Measurements from ENCODE around the gene TPSG1. TPM values are rescaled to one million over a fixed set of nuclear protein-coding genes. Genes with fewer than 3 reads are reported as not detected.

Gene TPSG1
- total and polyA plus RNA-seq, 2 experiments from 2014 or later: 0.81 TPM; not detected in 1

GRCh38 chr16:1177053-1177452 lies 48.0 kb downstream of the TPSG1 start:
- ATAC-seq (no peak), DNase-seq (ENCODE audit: low spot score) (no peak)
- no peak overlapping the region for H3K4me2 ChIP-seq
- Mint-ChIP-seq H3K4me3 (no peak overlapping the region), H3K36me3 (ENCODE audit: low read depth) (no peaks in the 10 kb centered on the region), H3K9me3 (no peaks in the 10 kb centered on the region), H3K27ac (no peak overlapping the region), H3K4me1 (no peaks in the 10 kb centered on the region), H3K27me3 (ENCODE audit: insufficient read depth, low read depth, poor library complexity) (peaks cover 2% of the 10 kb centered on the region)
- no peaks in the 10 kb centered on the region for H3K36me3 ChIP-seq (ENCODE audit: insufficient read depth)
- H3K4me1 ChIP-seq (ENCODE audit: insufficient read depth): no peaks in the 10 kb centered on the region
- TF ChIP-seq NANOG (IDR thresholded peaks at IDR 0.05; ENCODE audit: borderline replicate concordance) (no peak), JUNB (IDR thresholded peaks at IDR 0.05; ENCODE audit: unreplicated experiment) (no peak), ZNF331 (CRISPR knock-in tag; IDR thresholded peaks at IDR 0.05; ENCODE audit: low read depth) (no peak), CTCF (conservative IDR thresholded peaks at IDR 0.05; ENCODE audit: low read depth in 2 of 2) (no peak), STAT1 (IDR thresholded peaks at IDR 0.05; ENCODE audit: unreplicated experiment) (no peak), EZH2 (IDR thresholded peaks at IDR 0.05; ENCODE audit: low read depth, unreplicated experiment) (no peak), ZNF114 (CRISPR knock-in tag; IDR thresholded peaks at IDR 0.05) (no peak), EZH2phosphoT487 (IDR thresholded peaks at IDR 0.05; ENCODE audit: unreplicated experiment) (no peak), REST (IDR thresholded peaks at IDR 0.05; ENCODE audit: unreplicated experiment) (no peak), POLR2AphosphoS5 (IDR thresholded peaks at IDR 0.05; ENCODE audit: low read depth) (no peak), ZNF462 (CRISPR knock-in tag; IDR thresholded peaks at IDR 0.05) (no peak), ETS1 (IDR thresholded peaks at IDR 0.05) (no peak), CREB1 (CRISPR knock-in tag; IDR thresholded peaks at IDR 0.05; ENCODE audit: low read depth) (no peak)
- no peaks in the 10 kb centered on the region for H3F3A ChIP-seq (replicated peaks; ENCODE audit: low read depth)
- H3K27me3 ChIP-seq (ENCODE audit: insufficient read depth): no peaks in the 10 kb centered on the region
- no peak overlapping the region for H3K27ac ChIP-seq (ENCODE audit: low read depth)
- no peak overlapping the region for H3K4me3 ChIP-seq
- no peak overlapping the region for H2AFZ ChIP-seq
- H4K20me1 ChIP-seq (replicated peaks; ENCODE audit: insufficient read depth): no peaks in the 10 kb centered on the region
- no peaks in the 10 kb centered on the region for H3K9me2 ChIP-seq (ENCODE audit: insufficient read depth)
- no peaks in the 10 kb centered on the region for H3K79me2 ChIP-seq (replicated peaks; ENCODE audit: insufficient read depth)

All from GM23338 (cell line).